Fibroblast of skin of right biceps (primary cell): ENCODE data around the gene LINGO3.
"Not testable (repeated sequence)": the region's sequence is repeated elsewhere in the genome, so short reads cannot be mapped to it uniquely, and the experiment has no call there.

Experiments
- DNase-seq: peaks from one replicate; pipeline ENCODE4 v3.0.0-alpha.2; 2013

The LINGO3 gene

DNA sequence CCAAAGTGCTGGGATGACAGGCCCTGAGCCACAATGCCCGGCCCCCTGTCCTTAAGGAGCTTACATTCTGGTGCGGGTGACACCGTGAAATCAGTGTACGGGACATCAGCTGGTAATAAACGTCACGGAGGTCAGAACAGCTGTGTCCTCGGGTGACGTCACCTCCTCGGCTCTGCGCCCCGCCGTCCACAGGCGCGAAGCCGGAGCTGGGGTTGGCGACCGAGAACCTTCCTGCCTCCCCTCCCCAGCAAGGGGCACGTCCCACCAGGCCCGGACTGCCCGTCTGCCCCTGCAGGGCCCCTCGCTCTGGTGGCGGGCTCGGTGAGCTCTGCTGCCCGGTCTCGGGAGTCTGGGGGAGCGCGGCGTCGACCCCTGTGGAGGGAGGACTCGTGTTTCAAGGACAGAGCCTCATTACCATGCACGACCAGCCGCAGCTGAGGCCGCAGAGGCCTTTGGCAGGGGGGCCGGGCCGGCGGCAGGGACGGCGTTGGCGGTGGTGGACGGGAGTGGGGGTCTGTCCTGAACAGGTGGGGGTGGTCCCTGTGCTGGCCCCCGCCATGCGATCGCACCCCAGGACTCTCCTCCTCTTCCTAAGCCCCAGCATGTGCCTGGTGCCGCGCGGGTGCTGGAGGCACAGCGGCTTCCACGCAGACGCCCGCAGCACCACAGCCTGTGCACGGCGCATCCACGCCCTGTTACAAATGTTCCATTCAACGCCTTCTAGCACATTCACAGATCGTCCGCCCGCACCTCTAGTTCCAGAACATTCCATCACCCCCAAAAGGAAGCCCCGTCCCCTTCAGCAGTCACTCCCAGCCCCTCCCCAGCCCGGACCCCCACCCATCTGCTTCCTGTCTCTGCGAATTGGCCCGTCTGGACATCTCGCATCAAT lies 5.4 kb downstream of the LINGO3 start:
- peak; percentile 34 for DNase-seq

DNA sequence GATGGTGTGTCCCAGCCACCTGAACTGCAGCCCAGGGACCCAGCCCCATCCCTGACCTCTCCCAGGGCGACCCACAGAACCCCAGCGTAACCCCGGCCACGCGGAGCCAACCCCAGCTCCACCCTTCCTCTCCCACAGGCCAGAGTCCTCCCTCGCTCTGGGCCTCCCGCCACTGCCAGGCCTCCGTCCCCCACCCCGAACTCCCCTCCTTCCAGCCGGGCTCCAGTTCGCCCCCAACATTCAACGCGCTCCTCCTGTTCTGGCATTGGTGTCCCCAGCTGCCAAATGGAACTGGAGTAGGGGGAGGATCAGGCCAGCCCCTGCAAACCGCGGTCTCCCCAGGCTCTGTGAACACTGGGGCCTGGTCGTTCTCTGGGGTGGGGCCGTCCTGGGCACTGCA lies 7.4 kb downstream of the LINGO3 start:
- DNase-seq, result no peak

DNA sequence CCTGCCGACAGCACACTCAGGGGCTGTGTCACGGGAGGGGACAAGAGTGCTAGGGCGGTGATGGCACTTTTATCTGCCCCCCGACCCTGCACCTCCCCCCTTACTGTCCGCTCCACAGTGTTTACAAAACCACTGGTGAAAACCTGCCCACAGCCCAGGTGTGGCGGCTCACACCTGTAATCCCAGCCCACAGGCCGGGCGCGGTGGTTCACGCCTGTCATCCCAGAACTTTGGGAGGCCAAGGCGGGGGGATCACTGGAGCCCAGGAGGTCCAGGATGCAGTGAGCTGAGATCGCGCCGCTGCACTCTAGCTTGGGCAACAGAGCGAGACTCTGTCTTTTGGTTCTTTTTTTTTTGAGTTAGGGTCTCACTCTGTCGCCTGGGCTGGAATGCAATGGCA lies 11.8 kb downstream of the LINGO3 start:
- no peak for DNase-seq

DNA sequence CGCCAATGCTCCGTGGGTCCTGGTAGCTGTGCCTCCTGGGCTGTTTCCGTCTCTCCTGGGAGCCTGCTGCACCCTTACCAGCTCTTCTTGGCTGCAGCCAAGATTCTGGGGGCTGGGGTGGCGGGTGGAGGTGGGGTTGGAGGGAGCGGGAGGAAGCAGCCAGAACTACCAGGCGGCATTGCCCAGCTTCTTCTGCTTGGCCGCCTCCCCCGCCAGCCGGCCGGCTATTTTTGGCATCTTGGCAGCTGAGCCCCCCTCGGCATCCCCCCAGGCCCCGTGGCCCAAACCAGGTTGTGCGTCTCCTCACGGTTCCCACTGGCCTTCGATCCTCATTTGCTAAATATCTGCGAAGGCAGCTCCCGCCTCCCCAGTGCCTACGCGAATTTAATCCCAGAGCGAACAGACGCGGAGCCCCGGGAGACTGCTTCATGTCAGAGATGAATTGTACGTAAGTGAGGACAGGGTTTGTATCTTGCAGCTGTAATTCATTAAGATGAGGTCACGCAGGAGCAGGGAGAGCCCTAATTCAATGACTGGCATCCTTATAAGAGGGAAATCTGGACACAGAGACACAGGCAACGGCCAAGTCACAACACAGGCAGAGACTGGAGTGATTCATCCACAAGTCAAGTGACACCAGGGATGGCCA lies 13.1 kb downstream of the LINGO3 start:
- DNase-seq, result peak; percentile 79

DNA sequence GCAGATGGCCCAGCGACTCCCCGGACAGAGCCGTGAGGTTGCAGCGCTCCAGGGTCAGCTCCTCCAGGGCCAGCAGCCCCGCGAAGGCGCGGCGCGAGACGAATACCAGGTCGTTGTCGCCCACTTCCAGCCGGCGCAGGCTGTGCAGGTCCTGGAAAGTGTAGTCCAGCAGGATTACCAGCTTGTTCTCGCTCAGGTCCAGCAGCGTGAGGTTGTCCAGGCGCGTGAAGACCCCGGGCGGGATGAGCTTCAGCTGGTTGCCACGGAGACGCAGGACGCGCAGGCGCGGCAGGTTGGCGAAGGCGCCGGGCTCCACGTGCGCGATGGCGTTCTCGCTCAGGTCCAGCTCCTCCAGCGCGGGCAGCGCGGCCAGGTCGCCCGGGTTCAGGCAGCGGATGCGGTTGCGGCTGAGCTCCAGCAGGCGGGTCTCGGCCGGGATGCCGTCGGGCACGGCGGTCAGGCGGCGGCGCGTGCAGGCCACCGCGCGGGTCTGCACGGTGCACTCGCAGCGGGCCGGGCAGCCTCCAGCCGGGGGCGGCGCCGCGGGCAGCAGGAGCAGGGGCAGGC lies 16.7 kb downstream of the LINGO3 start:
- no peak for DNase-seq

DNA sequence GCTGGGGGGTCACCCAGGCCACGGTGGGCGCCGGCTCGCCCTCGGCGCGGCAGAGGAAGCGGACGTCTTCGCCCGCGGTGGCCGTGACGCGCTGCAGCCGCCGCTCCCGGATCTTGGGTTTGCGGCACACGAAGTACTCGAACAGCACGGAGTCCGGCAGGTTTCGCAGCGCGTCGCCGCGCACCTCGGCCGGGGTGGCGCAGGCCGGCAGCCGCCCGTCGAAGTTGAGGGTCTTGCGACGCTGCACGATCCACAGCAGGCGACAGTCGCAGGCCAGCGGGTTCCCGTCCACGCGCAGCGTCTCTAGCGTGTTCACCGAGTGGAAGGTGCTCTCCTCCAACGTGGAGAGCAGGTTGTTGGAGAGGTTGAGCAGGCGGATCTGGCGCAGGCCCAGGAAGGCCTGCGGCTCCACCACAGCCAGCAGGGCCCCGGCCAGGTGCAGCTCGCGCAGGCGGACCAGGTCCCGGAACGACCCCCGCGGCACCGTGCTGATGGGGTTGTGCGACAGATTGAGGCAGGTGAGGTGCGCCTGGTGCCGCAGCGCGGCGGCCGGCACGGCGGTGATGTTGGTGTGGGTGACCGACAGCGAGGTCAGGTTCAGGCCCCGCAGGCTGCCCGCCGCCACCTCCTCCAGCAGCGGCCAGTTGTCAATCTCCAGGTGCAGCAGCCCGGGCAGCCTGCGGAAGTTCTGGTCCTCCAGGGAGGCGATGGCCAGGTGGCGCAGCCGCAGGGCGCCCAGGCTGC lies 17.3 kb downstream of the LINGO3 start:
- no peak for DNase-seq

DNA sequence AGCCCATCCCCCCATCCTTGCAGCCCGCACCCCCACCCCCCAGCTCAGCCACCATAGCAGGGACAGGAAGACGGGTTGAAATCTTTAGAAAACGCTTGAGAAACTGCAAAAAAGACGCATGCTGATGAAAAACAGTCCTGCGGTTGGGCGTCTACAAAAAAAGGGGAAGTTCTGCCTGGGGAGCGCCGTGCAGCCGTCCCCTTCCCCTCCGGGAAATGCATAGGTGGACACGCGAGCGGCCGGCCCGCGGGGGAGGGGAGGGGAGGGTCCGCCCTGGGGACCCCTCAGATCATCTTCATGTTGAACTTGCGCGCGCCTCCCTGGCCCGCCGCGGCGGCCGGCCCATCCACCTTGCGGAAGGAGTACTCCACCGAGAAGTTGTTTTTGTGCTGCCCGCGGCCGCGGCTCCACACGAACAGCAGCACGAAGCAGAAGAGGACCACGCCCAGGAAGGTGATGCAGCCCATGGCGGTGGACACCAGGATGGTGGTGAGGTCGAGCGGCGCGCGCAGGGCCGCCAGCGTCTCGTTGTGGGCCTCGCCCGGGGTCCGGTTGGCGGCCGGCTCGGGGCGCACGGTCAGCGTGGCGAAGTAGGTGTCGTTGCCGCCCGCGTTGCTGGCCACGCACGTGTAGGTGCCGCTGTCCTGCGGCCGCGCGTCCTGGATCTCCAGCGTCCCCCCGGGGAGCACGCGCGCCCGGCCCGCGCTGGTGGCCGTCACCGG lies 18.1 kb downstream of the LINGO3 start:
- no peak for DNase-seq

DNA sequence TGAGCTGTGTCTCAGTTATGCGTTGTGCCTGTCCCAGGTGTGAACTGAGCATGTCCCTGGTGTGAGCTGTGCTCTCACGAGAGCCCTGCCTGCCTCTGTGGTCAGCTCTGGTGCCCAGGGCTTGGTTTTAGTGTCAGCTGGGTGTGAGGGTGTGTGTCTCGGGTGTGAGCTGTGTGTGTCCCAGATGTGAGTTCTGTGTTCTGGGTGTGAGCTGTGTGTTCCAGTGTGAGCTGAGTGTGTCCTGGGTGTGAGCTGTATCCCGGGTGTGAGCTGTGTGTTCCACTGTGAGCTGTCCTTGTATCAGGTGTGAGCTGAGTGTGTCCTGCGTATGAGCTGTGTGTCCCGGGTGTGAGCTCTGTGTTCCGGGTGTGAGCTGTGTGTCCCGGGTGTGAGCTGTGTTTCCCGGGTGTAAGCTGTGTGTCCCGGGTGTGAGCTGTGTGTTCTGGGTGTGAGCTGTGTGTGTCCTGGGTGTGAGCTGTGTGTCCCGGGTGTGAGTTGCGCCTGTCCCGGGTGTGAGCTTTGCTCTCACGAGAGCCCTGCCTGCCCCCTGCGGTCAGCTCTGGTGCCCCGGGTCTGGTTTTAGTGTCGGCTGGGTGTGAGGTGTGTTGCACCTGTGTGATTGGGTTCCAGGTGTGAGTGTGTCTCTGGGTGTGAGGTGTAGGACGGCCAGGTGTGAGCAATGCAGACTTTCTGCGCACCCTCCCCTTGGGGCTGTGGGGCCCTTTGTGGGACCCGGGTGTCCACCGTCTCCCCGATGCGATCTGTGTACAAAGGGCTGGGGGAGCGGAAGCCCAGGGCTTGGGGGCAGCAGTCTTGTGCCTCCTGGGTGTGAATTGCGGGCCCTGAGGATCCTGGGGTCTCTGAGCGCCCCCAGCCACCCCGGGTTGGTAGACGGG lies 18.9 kb downstream of the LINGO3 start:
- no peak for DNase-seq

DNA sequence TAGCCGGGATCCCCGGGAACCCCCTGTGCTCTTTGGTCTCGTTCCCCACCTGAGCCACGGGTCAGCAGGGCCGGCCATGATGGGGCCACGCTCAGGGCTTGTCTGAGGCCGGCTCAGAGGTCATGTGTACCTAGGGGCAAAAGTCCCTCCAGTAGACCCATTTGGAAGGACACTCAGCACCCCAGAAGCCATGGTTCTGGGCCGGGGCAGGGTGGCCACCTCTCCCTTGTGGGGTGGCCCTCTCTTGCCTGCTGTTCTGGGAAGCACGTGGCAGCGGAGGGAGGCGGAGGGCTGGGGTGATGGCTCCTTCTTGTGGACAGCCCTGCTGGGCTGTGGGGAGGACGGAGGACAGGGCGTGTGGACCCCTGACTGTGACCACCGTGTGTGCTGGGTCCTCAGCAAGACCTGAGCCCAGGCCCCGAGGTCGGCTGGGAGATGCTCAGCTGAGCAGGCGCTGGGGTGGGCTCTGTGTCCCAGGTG lies 19.6 kb downstream of the LINGO3 start:
- no peak for DNase-seq

DNA sequence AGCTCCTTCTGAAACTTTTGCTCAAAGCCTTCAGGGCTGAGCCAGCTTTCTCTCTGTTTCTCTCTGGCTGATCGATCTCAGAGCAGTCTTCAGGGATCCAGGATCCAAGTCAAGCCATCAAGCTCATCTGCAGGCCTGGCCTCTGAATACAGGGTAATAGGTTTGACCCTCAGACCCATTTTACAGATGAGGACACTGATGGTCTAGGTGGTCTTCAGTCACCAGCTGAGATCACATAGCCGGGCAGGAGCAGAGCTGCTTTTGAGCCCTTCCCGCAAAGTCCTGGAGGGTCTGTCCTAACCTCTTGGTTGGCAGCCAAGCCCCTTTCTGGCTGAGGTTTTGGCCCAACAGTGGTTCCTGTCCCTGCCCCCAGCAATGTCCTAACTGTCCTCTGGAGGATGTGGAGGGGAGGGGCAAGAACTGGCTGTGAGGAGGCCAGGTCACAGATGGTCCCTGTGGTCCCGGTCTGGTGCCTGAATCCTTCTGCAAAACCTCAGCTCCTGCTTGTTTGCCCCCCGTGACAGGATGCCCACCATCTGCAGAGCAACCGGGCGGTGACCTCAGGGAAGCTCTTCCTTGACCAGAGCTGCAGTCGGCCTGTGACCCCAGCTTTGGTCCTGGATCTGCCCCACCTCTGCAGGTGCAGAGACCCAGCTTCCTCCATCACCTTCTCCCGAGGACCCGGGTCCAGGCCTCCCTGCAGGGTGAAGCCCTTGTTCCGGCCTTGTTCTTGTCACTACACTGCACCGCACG lies 20.2 kb downstream of the LINGO3 start:
- no peak for DNase-seq

DNA sequence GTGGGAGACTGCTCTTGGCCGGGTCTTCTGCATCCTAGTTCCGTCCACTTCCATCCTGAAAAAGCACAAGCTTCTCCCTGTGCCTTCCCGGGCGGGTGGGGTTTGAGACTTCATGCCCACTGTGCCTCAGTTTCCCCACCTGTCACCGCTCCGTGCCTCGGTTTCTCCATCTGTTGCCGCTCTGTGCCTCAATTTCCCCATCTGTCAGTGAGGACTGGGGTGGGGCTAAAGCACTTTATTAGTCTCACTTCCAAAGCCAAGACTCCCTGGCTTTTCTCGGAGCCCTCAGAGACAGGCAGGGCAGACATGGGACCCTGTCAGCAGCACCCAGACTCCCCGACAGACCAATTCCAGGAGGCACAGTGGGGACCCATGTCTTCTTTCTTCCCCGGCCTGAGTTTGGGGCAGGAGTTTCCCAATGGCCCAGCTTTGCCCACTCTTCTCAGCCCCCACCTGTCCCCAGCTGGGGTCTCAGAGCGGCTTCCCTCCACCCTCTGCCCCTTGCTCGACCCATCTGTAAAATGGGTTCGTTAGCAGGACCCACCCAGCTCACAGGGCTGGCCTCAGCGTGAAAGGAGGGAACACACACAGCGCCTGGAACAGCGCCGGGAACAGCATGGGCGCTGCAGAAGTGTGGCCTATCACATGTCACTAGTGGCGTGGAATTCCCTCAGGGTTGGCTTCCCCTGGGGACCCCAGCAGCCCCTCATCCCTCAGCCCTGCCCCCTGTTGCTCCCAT lies 21.4 kb downstream of the LINGO3 start:
- DNase-seq, result no peak

DNA sequence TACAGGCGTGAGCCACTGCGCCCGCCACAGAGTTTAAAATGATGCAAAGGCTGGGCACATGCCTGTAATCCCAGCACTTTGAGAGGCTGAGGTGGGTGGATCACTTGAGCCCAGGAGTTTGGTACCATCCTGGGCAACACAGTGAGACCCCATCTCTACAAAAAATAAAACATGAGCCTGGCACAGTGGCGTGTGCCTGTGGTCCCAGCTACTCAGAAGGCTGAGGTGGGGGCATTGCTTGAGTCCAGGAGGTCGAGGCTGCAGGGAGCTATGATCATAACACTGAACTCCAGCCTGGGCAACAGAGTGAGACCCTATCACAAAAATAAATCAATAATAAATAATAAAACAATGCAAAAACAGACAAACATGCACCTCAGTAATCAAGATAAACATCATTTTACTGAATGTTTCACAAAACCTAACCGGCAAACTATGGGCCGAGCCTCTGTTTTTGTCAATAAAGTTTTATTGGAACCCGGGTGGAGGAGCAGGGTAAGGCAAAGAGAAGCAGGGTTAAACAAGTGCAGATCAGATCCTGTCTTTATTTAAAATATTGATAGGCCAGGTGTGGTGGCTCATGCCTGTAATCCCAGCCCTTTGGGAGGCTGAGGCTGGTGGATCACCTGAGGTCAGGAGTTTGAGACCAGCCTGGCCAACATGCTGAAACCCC lies 24.0 kb downstream of the LINGO3 start:
- DNase-seq, result no peak

DNA sequence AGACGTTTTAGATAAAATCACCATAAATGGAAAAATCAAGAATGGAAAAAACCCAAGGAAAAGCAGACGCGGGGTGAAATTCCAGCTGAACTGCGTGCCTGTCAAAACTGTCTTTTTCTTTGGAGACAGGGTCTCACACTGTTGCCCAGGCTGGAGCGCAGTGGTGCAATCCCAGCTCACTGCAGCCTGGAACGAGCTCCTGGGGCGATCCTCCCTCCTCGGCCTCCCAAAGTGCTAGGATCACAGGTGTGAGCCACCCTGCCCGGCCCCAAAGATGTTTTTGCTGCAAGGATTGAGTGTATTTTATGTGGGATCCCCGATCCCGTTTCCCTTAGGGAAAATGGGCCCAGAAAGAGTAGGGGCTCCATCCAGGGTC lies 25.1 kb downstream of the LINGO3 start:
- no peak for DNase-seq

DNA sequence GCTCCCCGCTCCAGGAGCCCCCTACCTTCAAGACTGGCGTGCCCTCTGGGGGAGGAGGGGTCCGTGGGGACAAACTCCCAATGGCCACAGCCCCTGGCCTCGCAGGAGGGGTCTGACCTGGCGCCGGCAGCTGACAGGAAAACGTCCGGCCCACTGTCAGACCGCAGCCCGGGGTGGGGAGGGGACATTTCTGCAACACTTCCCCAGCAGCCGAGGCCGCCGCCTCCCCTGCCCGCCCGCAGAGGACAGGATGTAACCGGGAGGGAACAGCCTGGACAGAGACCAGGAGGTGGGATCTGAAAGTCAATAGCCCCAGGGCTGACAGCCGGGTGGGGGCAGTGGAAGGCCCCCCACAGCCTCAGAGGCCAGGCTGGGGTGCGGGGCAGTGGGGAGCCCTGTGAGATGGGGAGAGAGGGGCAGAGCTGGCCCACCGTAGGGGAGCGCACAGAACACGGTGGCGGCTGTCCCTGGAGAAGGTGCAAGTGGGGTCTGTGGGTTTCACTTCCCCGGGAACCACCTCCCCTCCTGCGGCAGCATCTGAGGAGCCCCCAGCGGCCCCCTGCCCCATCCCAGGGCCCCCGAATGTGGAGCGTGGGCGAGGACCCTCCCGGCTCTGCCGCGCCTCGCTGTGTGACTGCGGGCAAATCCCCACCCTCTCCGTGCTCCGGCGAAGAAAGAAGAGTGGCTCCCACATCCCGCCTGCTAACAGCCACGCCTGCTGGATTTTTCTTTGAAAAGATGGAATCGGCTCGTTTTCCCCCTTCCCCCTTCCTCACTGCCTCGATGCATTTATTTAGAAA lies 25.7 kb downstream of the LINGO3 start, which contains the start of gene PEAK3:
PEAK3 (minus strand) TSS at position 114 of the 800 bp plus-strand sequence. CDS start 1,244 bp downstream, outside the sequence.
- DNase-seq, result peak; percentile 58

DNA sequence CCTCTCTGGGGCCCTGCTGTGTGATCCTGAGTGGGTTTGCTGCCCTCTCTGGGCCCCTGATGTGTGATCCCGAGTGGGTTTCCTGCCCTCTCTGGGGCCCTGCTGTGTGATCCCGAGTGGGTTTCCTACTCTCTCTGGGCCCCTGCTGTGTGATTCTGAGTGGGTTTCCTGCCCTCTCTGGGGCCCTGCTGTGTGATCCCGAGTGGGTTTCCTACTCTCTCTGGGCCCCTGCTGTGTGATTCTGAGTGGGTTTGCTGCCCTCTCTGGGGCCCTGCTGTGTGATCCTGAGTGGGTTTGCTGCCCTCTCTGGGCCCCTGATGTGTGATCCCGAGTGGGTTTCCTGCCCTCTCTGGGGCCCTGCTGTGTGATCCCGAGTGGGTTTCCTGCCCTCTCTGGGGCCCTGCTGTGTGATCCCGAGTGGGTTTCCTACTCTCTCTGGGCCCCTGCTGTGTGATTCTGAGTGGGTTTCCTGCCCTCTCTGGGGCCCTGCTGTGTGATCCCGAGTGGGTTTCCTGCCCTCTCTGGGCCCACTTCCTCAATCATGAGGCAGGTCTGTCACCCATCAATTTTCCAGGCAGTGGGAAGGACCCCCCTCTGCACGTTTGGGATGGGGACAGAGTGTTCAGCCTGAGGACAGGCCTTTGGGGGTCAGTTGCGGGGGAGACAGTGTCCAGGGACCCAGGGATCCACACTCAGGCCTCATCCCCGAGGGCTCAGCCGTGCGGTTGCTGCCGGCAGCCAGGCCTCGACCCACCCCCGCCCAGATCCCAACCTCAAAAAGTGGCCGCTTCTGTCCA lies 26.5 kb downstream of the LINGO3 start:
- not testable (repeated sequence) for DNase-seq

DNA sequence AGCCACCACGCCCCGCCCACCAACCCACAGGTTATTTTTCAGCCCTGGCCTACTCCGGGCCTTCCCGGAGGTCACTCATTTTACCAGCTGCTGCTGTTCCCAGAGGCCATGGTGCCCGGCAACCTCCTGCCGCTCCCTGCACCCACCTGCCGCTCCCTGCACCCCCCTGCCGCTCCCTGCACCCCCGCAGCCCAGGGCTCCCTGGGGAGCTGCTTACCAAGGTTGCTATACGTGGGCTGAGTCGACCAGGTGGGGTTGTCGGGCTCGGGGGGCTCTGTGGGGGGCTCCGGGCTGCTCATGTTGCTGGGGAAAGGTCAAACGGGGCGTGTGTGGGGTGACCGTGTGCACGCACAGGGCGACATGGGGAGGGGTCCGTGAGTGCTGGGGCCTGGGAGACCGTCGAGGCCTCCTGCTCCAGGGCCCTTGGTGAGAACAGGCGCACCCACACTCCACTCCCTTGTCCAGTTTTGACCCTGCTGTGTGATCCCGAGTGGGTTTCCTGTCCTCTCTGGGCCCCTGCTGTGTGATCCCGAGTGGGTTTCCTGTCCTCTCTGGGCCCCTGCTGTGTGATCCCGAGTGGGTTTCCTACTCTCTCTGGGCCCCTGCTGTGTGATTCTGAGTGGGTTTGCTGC lies 27.2 kb downstream of the LINGO3 start:
- DNase-seq, result no peak
